SK-N-SH (cell line): Measurements from ENCODE around the gene GDE1. TPM values are rescaled to one million over a fixed set of nuclear protein-coding genes. Genes with fewer than 3 reads are reported as not detected.

Experiments
- CTCF ChIA-PET: fragments of 300-600, 350-600 bp; formaldehyde crosslinking; extraction: SDS; loops from one replicate; lab custom pipeline; 2021; lab: Yijun Ruan, JAX
- POLR2A ChIA-PET: fragments of 350-600 bp; sonication (Branson Sonifier 250); formaldehyde crosslinking; extraction: SDS; loops from one replicate; lab custom pipeline; 2020; ENCODE audit warnings: antibody characterized with exemption, inconsistent platforms; lab: Yijun Ruan, JAX
- DNase-seq: peaks from one replicate; pipeline ENCODE4 v3.0.0; 2012
- H2AFZ ChIP-seq: fragments of 200-600 bp; sonication (generic); 2 replicates; pipeline ENCODE4 v1.8.1; 2016; ENCODE audit warnings: antibody characterized with exemption, mild to moderate bottlenecking, low read depth
- H3F3A ChIP-seq: fragments of 200-600 bp; sonication (generic); replicated peaks from 2 replicates; pipeline ENCODE3; 2016; ENCODE audit warnings: antibody characterized with exemption, mild to moderate bottlenecking; ENCODE audit not compliant: insufficient read depth
- H3K27ac ChIP-seq, 2 experiments: fragments of 200-500 bp in 1 of 2; fragments of 200-600 bp in 1 of 2; sonication (Bioruptor generic) in 1 of 2; sonication (generic), shearing (Covaris generic) in 1 of 2; 2 replicates each; pipeline versions ENCODE4 v1.5.1 to v1.6.1; 2014 to 2016; ENCODE audit warnings: low read depth in 2 of 2, inconsistent platforms in 1 of 2, low read length in 1 of 2, mild to moderate bottlenecking in 1 of 2, mixed read lengths in 1 of 2
- H3K27me3 ChIP-seq: fragments of 200-600 bp; sonication (generic), shearing (Covaris generic); 2 replicates; pipeline ENCODE4 v1.6.1; 2016; ENCODE audit warnings: mixed run types; ENCODE audit not compliant: insufficient read depth
- H3K36me3 ChIP-seq, 2 experiments: fragments of 200-500 bp in 1 of 2; fragments of 200-600 bp in 1 of 2; sonication (Bioruptor generic) in 1 of 2; sonication (generic) in 1 of 2; replicated peaks in 1 of 2; 2 replicates each; pipeline versions ENCODE3 to v1.5.1; 2014 to 2016; ENCODE audit warnings: low read length in 1 of 2, mild to moderate bottlenecking in 1 of 2; ENCODE audit not compliant: insufficient read depth in 2 of 2, control insufficient read depth in 1 of 2
- H3K4me1 ChIP-seq, 2 experiments: fragments of 200-500 bp in 1 of 2; fragments of 200-600 bp in 1 of 2; sonication (Bioruptor generic) in 1 of 2; sonication (generic), shearing (Covaris generic) in 1 of 2; 2 replicates each; pipeline versions ENCODE4 v1.5.1 to v1.6.1; 2014 to 2016; ENCODE audit warnings: low read depth in 1 of 2, low read length in 1 of 2, mixed run types in 1 of 2; ENCODE audit not compliant: insufficient read depth in 2 of 2, control insufficient read depth in 1 of 2
- H3K4me2 ChIP-seq: fragments of 200-600 bp; sonication (generic), shearing (Covaris generic); 2 replicates; pipeline ENCODE4 v1.6.1; 2017; ENCODE audit warnings: mixed run types
- H3K4me3 ChIP-seq, 2 experiments: fragments of 200-500 bp in 1 of 2; fragments of 200-600 bp in 1 of 2; sonication (Bioruptor generic) in 1 of 2; sonication (generic), shearing (Covaris generic) in 1 of 2; 2 replicates each; pipeline versions ENCODE4 v1.5.1 to v1.8.1; 2014 to 2016; ENCODE audit warnings: low read depth in 2 of 2, inconsistent platforms in 1 of 2, low read length in 1 of 2, mild to moderate bottlenecking in 1 of 2, mixed read lengths in 1 of 2, moderate library complexity in 1 of 2
- H3K79me2 ChIP-seq: fragments of 200-600 bp; sonication (generic); 2 replicates; pipeline ENCODE4 v1.8.1; 2017; ENCODE audit warnings: mild to moderate bottlenecking; ENCODE audit not compliant: insufficient read depth
- H3K9ac ChIP-seq: fragments of 200-600 bp; sonication (generic); 2 replicates; pipeline ENCODE4 v1.6.1; 2017; ENCODE audit warnings: mixed run types
- H3K9me2 ChIP-seq: fragments of 200-600 bp; sonication (generic); 2 replicates; pipeline ENCODE4 v1.6.1; 2017; ENCODE audit warnings: mixed run types
- H3K9me3 ChIP-seq: fragments of 200-600 bp; sonication (generic); 2 replicates; pipeline ENCODE4 v1.6.1; 2017; ENCODE audit warnings: mixed run types, mild to moderate bottlenecking, moderate library complexity
- H4K20me1 ChIP-seq: fragments of 200-600 bp; sonication (generic); 2 replicates; pipeline ENCODE4 v1.6.1; 2017; ENCODE audit warnings: mild to moderate bottlenecking, mixed run types; ENCODE audit not compliant: insufficient read depth
- CTCF ChIP-seq: fragments of 200-600 bp; sonication (generic); IDR thresholded peaks from 2 replicates; pipeline ENCODE4 v1.6.1; 2017; ENCODE audit warnings: antibody characterized with exemption, mild to moderate bottlenecking, moderate library complexity
- EP300 ChIP-seq, 2 experiments: IDR thresholded peaks; 2 replicates each; pipeline versions ENCODE4 v1.4.0 to v1.6.1; 2012; ENCODE audit warnings: borderline replicate concordance in 1 of 2, low read depth in 1 of 2, low read length in 1 of 2
- FOXM1 ChIP-seq: IDR thresholded peaks from 2 replicates; pipeline ENCODE4 v1.4.0; 2012; ENCODE audit warnings: low read depth, mild to moderate bottlenecking
- GABPA ChIP-seq: IDR thresholded peaks from 2 replicates; pipeline ENCODE4 v1.4.0; 2012; ENCODE audit warnings: low read depth, mild to moderate bottlenecking
- IRF3 ChIP-seq: fragments of 150-350 bp; IDR thresholded peaks from 2 replicates; pipeline ENCODE4 v1.6.1; 2016; ENCODE audit warnings: mild to moderate bottlenecking, low read depth, low read length
- JUND ChIP-seq: IDR thresholded peaks from 2 replicates; pipeline ENCODE4 v1.4.0; 2012
- NFIC ChIP-seq: IDR thresholded peaks from 2 replicates; pipeline ENCODE4 v1.4.0; 2012; ENCODE audit warnings: borderline replicate concordance
- NRF1 ChIP-seq: IDR thresholded peaks from 2 replicates; pipeline ENCODE4 v1.6.1; 2012; ENCODE audit warnings: low read depth, mild to moderate bottlenecking, low read length
- PBX3 ChIP-seq: IDR thresholded peaks from 2 replicates; pipeline ENCODE4; 2012
- POLR2AphosphoS5 ChIP-seq: IDR thresholded peaks from 2 replicates; pipeline ENCODE4 v1.6.1; 2012; ENCODE audit warnings: low read depth, low read length
- RAD21 ChIP-seq: IDR thresholded peaks from 2 replicates; pipeline ENCODE4 v1.6.1; 2012; ENCODE audit warnings: mild to moderate bottlenecking, low read length
- RCOR1 ChIP-seq: fragments of 150-350 bp; IDR thresholded peaks from 2 replicates; pipeline ENCODE4 v1.6.1; 2017; ENCODE audit warnings: antibody characterized with exemption, low read length
- RFX5 ChIP-seq: IDR thresholded peaks from 2 replicates; pipeline ENCODE4 v1.6.1; 2012; ENCODE audit warnings: mild to moderate bottlenecking, improper control_type of control experiment, low read length
- RXRA ChIP-seq: IDR thresholded peaks from 2 replicates; pipeline ENCODE4 v1.4.0; 2012; ENCODE audit warnings: low read depth, mild to moderate bottlenecking, borderline replicate concordance
- SMC3 ChIP-seq: IDR thresholded peaks from 2 replicates; pipeline ENCODE4 v1.6.1; 2012; ENCODE audit warnings: low read depth, low read length, improper control_type of control experiment
- YY1 ChIP-seq: IDR thresholded peaks from 2 replicates; pipeline ENCODE4 v1.4.0; 2012; ENCODE audit warnings: low read depth, mild to moderate bottlenecking
- WGBS: methylation state at CpG from one replicate; pipeline ENCODE4 v1.1.6; 2017; ENCODE audit warnings: low lambda C conversion rate; 5-methylcytosine and 5-hydroxymethylcytosine counted together
- polyA plus RNA-seq, 3 experiments: library from polyadenylated mRNA; depleted of rRNA; stranded (reverse); fragments of >200 nt; gene quantifications; 2 replicates each; pipeline ENCODE4 v1.2.3, GENCODE V29; 2012
- TF ChIP-seq, protein P1 (sequence below): IDR thresholded peaks from 2 replicates; pipeline ENCODE4 v1.4.0; 2012; ENCODE audit warnings: low read depth, borderline replicate concordance
- TF ChIP-seq, protein P2 (sequence below): IDR thresholded peaks from 2 replicates; pipeline ENCODE4 v1.6.1; 2012; ENCODE audit warnings: mild to moderate bottlenecking, low read depth, low read length, moderate library complexity

GDE1 gene
- polyA plus RNA-seq, 1 of the 3 experiments (the other 2 are of a cell fraction), result 37.0 TPM

GRCh38 chr16:19481769-19482168, 40.1 kb downstream of the GDE1 start:
- no peaks in the 10 kb centered on the region for H3K27me3 ChIP-seq
- H3K4me1 ChIP-seq, result no peaks in the 10 kb centered on the region
- TF ChIP-seq IRF3, result no peak
- no peak for TF ChIP-seq RCOR1
- no peaks in the 10 kb centered on the region for H3K36me3 ChIP-seq
- H3K9me2 ChIP-seq, result no peaks in the 10 kb centered on the region
- H2AFZ ChIP-seq, result no peak overlapping the region
- no peaks in the 10 kb centered on the region for H3F3A ChIP-seq
- H3K27ac ChIP-seq, result no peak overlapping the region
- H3K4me2 ChIP-seq, result no peak overlapping the region
- CTCF ChIA-PET, result interaction anchor here (0.7 kb wide), 1 partner anchor 21 kb away, joined by 3 read pairs; no protein-coding TSS in a partner anchor
- POLR2A ChIA-PET, result no interaction called here
- no peaks in the 10 kb centered on the region for H4K20me1 ChIP-seq
- H3K9me3 ChIP-seq, result no peaks in the 10 kb centered on the region
- DNase-seq, result no peak
- no peaks in the 10 kb centered on the region for H3K79me2 ChIP-seq
- H3K9ac ChIP-seq, result no peak overlapping the region
- no peak overlapping the region for H3K4me3 ChIP-seq
- WGBS, result 61% methylated on average over 5 of the region's 5 CpGs

DNA sequence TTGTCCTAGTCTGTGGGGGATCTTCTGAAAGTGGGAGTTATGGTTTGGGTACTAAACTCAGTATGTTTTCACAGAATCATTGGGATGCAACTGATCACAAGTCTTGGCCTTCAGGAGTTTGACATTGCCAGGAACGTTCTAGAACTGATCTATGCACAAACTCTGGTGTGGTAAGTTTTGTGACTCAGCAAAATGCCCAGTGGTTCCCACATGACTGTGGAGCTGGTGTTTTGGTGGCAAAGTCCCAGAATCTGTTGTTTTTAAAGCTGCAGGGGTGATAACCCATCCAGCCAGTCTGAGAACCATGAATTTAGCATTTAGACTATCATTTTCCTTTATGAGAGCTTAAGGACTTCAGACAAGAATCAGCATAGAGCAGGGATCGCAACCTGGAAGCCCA, 40.6 kb downstream of the GDE1 start:
- H3K4me1 ChIP-seq, result no peaks in the 10 kb centered on the region
- H3F3A ChIP-seq, result no peaks in the 10 kb centered on the region
- no peaks in the 10 kb centered on the region for H3K79me2 ChIP-seq
- TF ChIP-seq RXRA (no peak), YY1 (no peak), GABPA (no peak), PBX3 (no peak), NFIC (no peak), IRF3 (no peak), JUND (no peak), EP300 (IDR thresholded peaks at IDR 0.05; ENCODE audit: borderline replicate concordance in 1 of 2, low read depth in 1 of 2, low read length in 1 of 2) (no peak), NRF1 (no peak), RAD21 (no peak), CTCF (no peak), FOXM1 (no peak), SMC3 (no peak), RFX5 (no peak), POLR2AphosphoS5 (no peak)
- TF ChIP-seq, protein P1, sequence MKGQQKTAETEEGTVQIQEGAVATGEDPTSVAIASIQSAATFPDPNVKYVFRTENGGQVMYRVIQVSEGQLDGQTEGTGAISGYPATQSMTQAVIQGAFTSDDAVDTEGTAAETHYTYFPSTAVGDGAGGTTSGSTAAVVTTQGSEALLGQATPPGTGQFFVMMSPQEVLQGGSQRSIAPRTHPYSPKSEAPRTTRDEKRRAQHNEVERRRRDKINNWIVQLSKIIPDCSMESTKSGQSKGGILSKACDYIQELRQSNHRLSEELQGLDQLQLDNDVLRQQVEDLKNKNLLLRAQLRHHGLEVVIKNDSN, result no peak
- TF ChIP-seq, protein P2, sequence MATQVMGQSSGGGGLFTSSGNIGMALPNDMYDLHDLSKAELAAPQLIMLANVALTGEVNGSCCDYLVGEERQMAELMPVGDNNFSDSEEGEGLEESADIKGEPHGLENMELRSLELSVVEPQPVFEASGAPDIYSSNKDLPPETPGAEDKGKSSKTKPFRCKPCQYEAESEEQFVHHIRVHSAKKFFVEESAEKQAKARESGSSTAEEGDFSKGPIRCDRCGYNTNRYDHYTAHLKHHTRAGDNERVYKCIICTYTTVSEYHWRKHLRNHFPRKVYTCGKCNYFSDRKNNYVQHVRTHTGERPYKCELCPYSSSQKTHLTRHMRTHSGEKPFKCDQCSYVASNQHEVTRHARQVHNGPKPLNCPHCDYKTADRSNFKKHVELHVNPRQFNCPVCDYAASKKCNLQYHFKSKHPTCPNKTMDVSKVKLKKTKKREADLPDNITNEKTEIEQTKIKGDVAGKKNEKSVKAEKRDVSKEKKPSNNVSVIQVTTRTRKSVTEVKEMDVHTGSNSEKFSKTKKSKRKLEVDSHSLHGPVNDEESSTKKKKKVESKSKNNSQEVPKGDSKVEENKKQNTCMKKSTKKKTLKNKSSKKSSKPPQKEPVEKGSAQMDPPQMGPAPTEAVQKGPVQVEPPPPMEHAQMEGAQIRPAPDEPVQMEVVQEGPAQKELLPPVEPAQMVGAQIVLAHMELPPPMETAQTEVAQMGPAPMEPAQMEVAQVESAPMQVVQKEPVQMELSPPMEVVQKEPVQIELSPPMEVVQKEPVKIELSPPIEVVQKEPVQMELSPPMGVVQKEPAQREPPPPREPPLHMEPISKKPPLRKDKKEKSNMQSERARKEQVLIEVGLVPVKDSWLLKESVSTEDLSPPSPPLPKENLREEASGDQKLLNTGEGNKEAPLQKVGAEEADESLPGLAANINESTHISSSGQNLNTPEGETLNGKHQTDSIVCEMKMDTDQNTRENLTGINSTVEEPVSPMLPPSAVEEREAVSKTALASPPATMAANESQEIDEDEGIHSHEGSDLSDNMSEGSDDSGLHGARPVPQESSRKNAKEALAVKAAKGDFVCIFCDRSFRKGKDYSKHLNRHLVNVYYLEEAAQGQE, result no peak
- CTCF ChIA-PET, result interaction anchor here (0.7 kb wide), 1 partner anchor 22 kb away, joined by 3 read pairs; no protein-coding TSS in a partner anchor
- H3K9me3 ChIP-seq, result no peaks in the 10 kb centered on the region
- H3K9ac ChIP-seq, result no peak overlapping the region
- no peaks in the 10 kb centered on the region for H4K20me1 ChIP-seq
- no peak overlapping the region for H2AFZ ChIP-seq
- H3K4me2 ChIP-seq, result no peak overlapping the region
- no peak for DNase-seq
- no peak overlapping the region for H3K4me3 ChIP-seq
- no peaks in the 10 kb centered on the region for H3K36me3 ChIP-seq
- WGBS, result 30% methylated on average over 2 of the region's 2 CpGs
- H3K27me3 ChIP-seq, result no peaks in the 10 kb centered on the region
- H3K27ac ChIP-seq, result no peak overlapping the region
- no peaks in the 10 kb centered on the region for H3K9me2 ChIP-seq
- POLR2A ChIA-PET, result no interaction called here
